ENCODE results near the gene KEL. TPM values are rescaled to one million over a fixed set of nuclear protein-coding genes. Genes with fewer than 3 reads are reported as not detected.

KEL gene
- total RNA-seq, 4 donors from 2014 or later, result 0.23 to 0.83 TPM; not detected in 2

DNA sequence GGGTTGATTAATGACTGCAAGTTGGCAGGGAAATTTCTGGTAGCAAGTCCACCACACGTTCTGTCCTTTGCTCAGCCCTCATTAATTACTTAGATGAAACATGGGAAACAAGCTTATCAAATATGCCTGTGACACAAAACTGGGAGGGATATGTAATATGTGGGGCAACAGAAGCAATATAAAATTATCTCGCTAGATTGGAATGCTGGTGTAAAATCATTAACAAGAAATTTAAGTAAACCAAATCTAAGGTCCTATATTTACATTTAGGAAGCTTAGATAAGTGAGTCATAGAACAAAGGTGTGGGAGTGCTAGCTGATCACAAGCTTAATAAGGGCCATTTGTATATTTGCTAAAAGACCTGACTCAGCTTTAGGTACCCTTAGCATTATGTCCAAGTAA, 52.1 kb downstream of the KEL start:
- DNase-seq (ENCODE audit: extremely low spot score), result no peak
- Histone ChIP-seq H3K36me3 (no peaks in the 10 kb centered on the region), H3K27ac (replicated peaks in 1 of 4) (no peak overlapping the region), H3K27me3 (no peaks in the 10 kb centered on the region), H3K9me3 (no peaks in the 10 kb centered on the region), H3K4me1 (no peaks in the 10 kb centered on the region), H3K4me3 (no peak overlapping the region)
- intact Hi-C loops (cut with DNase I), result no loop called here
- TF ChIP-seq CTCF (IDR thresholded peaks at IDR 0.05) (no peak), POLR2A (IDR thresholded peaks at IDR 0.05; ENCODE audit: low read depth) (no peak), EP300 (IDR thresholded peaks at IDR 0.05) (no peak), POLR2AphosphoS5 (IDR thresholded peaks at IDR 0.05) (no peak)
- WGBS, result 61% methylated on average over 2 of the region's 2 CpGs

DNA sequence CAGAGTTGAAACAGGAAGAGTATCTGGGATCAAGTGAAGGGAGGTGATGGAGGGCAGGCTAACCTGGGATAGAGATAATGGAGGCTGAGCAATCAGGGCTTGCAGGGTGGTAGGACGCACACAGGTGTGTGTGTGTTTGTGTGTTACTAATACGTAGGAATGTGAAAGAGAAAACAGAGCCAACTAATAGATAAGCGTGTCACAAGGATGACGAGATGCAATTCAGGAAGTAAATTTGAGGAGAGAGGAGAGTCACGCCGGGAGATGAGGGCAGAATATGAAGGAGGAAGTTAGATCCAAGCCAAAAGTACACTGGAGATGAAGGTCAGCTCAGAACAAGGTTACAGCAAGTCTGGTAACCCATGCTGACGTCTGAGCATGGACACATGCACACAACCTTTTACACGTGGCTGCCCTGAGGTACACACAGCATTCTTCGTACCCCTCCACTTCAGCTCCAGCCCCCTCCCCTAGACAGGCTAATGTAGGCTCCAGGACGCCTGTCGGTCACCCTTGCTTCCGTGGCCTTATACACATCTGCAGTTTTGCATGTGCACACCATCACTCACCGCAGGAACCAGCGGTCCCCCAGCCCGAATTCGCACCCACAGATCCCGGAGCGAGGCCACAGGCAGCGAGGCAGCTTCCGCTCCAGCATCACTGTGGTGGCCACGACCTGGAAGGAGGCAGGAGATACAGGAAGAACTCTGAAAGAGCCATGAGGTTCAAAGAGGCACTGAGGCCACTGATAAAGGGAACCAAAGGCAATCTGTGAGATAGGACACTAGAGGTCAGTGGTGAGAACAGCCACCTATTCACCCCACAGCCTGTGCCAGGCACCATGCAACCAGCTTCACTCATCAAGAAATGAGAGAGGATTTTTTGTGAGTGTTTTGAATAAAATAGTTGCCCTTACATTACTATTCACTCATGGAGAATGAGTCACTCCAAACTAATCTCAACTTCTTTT, 53.0 kb downstream of the KEL start:
- H3K4me1 ChIP-seq, result no peaks in the 10 kb centered on the region
- H3K27me3 ChIP-seq, result no peaks in the 10 kb centered on the region
- WGBS, result 77% methylated on average over 21 of the region's 21 CpGs
- H3K27ac ChIP-seq (replicated peaks in 1 of 4), result no peak overlapping the region
- no peaks in the 10 kb centered on the region for H3K36me3 ChIP-seq
- TF ChIP-seq POLR2A (IDR thresholded peaks at IDR 0.05; ENCODE audit: low read depth) (no peak), CTCF (IDR thresholded peaks at IDR 0.05) (no peak), POLR2AphosphoS5 (IDR thresholded peaks at IDR 0.05) (no peak), EP300 (IDR thresholded peaks at IDR 0.05) (no peak)
- intact Hi-C loops (cut with DNase I), result no loop called here
- peaks cover 0 to 6% (median 0%) of the 10 kb centered on the region in 4 donors for H3K9me3 ChIP-seq
- H3K4me3 ChIP-seq, result no peak overlapping the region
- no peak for DNase-seq (ENCODE audit: extremely low spot score)

GRCh38 chr7:142908290-142908689, 53.9 kb downstream of the KEL start:
- WGBS, result 75% methylated on average over 11 of the region's 11 CpGs
- Histone ChIP-seq H3K9me3 (peaks cover 0 to 6% (median 0%) of the 10 kb centered on the region in 4 donors), H3K4me3 (no peak overlapping the region), H3K4me1 (no peaks in the 10 kb centered on the region), H3K27me3 (no peaks in the 10 kb centered on the region), H3K27ac (replicated peaks in 1 of 4) (no peak overlapping the region), H3K36me3 (no peaks in the 10 kb centered on the region)
- intact Hi-C loops (cut with DNase I), result no loop called here
- TF ChIP-seq CTCF (IDR thresholded peaks at IDR 0.05) (no peak), POLR2A (IDR thresholded peaks at IDR 0.05; ENCODE audit: low read depth) (no peak), POLR2AphosphoS5 (IDR thresholded peaks at IDR 0.05) (no peak), EP300 (IDR thresholded peaks at IDR 0.05) (no peak)
- no peak for DNase-seq (ENCODE audit: extremely low spot score)

DNA sequence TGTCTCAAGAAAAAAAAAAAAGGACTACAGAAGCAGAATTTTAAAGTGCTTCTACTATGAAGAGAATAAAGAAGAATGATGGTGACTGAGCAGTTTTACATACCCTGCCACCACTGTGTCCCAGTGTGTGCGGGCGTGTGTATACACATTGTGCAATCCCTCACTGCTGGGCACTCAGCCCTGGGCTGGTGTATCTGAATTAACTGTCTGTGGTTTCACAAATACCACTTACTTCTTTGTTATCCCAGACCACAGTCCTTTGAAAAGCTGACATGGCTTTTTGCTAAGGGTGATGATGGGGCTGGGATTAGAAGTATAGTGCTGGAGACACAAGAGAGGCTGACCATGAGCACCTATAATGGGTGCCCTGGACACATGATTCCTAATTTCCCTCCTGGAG, 55.5 kb downstream of the KEL start:
- H3K4me3 ChIP-seq, result no peak overlapping the region
- TF ChIP-seq CTCF (IDR thresholded peaks at IDR 0.05), result no peak
- no peak for TF ChIP-seq EP300 (IDR thresholded peaks at IDR 0.05)
- no peak for TF ChIP-seq POLR2A (IDR thresholded peaks at IDR 0.05; ENCODE audit: low read depth)
- no peak for TF ChIP-seq POLR2AphosphoS5 (IDR thresholded peaks at IDR 0.05)
- H3K27me3 ChIP-seq, result no peaks in the 10 kb centered on the region
- H3K4me1 ChIP-seq, result no peaks in the 10 kb centered on the region
- peaks cover 0 to 6% (median 0%) of the 10 kb centered on the region in 4 donors for H3K9me3 ChIP-seq
- WGBS, result 92% methylated on average over 2 of the region's 2 CpGs
- no peak for DNase-seq (ENCODE audit: extremely low spot score)
- H3K27ac ChIP-seq (replicated peaks in 1 of 4), result no peak overlapping the region
- no peaks in the 10 kb centered on the region for H3K36me3 ChIP-seq
- intact Hi-C loops (cut with DNase I), result no loop called here
